ENCODE data around the gene COBL. TPM values are rescaled to one million over a fixed set of nuclear protein-coding genes. Genes with fewer than 3 reads are reported as not detected.

The COBL gene
- total RNA-seq, 2 donors from 2014 or later = 36.5 to 46.6 TPM

GRCh38 chr7:51128545-51129435, 187.8 kb downstream of the COBL start:
- H3K9me3 ChIP-seq = no peaks in the 10 kb centered on the region
- intact Hi-C loops (cut with DNase I) = no loop called here
- 89% methylated on average over 16 of the region's 16 CpGs for WGBS
- DNase-seq (ENCODE audit: low spot score) = no peak
- peaks cover 4% of the 10 kb centered on the region for H3K4me1 ChIP-seq (replicated peaks)
- no peak overlapping the region for H3K27ac ChIP-seq
- H3K4me3 ChIP-seq = no peak overlapping the region
- TF ChIP-seq POLR2A (IDR thresholded peaks at IDR 0.05) = no peak
- no peak for TF ChIP-seq CTCF (IDR thresholded peaks at IDR 0.05)
- no peak for TF ChIP-seq POLR2AphosphoS5 (IDR thresholded peaks at IDR 0.05)
- no peaks in the 10 kb centered on the region for H3K27me3 ChIP-seq (replicated peaks; ENCODE audit: insufficient read depth)
- H3K36me3 ChIP-seq = no peaks in the 10 kb centered on the region

GRCh38 chr7:51127618-51127904, 189.0 kb downstream of the COBL start:
- peaks cover 4% of the 10 kb centered on the region for H3K4me1 ChIP-seq (replicated peaks)
- TF ChIP-seq POLR2AphosphoS5 (IDR thresholded peaks at IDR 0.05) (no peak), CTCF (IDR thresholded peaks at IDR 0.05) (no peak), POLR2A (IDR thresholded peaks at IDR 0.05) (no peak)
- H3K27me3 ChIP-seq (replicated peaks; ENCODE audit: insufficient read depth) = no peaks in the 10 kb centered on the region
- H3K4me3 ChIP-seq = no peak overlapping the region
- intact Hi-C loops (cut with DNase I) = no loop called here
- WGBS = 57% methylated on average over 3 of the region's 3 CpGs
- no peaks in the 10 kb centered on the region for H3K36me3 ChIP-seq
- no peak for DNase-seq (ENCODE audit: low spot score)
- H3K9me3 ChIP-seq = no peaks in the 10 kb centered on the region
- H3K27ac ChIP-seq = no peak overlapping the region

- no peak overlapping the region for H3K4me3 ChIP-seq
- H3K27me3 ChIP-seq (replicated peaks; ENCODE audit: insufficient read depth) = no peaks in the 10 kb centered on the region
- no peaks in the 10 kb centered on the region for H3K9me3 ChIP-seq
- no peaks in the 10 kb centered on the region for H3K36me3 ChIP-seq
- no peak for DNase-seq (ENCODE audit: low spot score)
- intact Hi-C loops (cut with DNase I) = no loop called here
- no peak overlapping the region for H3K27ac ChIP-seq
- 95% methylated on average over 19 of the region's 19 CpGs for WGBS
- no peak for TF ChIP-seq POLR2A (IDR thresholded peaks at IDR 0.05)
- TF ChIP-seq POLR2AphosphoS5 (IDR thresholded peaks at IDR 0.05) = no peak
- TF ChIP-seq CTCF (IDR thresholded peaks at IDR 0.05) = no peak
- peaks cover 4% of the 10 kb centered on the region for H3K4me1 ChIP-seq (replicated peaks)
These were observed 189.6 kb downstream of the COBL start for GRCh38 chr7:51126813-51127617.

- TF ChIP-seq CTCF (IDR thresholded peaks at IDR 0.05) (no peak), POLR2AphosphoS5 (IDR thresholded peaks at IDR 0.05) (no peak), POLR2A (IDR thresholded peaks at IDR 0.05) (no peak)
- no peak for DNase-seq (ENCODE audit: low spot score)
- no peaks in the 10 kb centered on the region for H3K36me3 ChIP-seq
- H3K9me3 ChIP-seq = no peaks in the 10 kb centered on the region
- WGBS = 91% methylated on average over 5 of the region's 5 CpGs
- H3K27me3 ChIP-seq (replicated peaks; ENCODE audit: insufficient read depth) = no peaks in the 10 kb centered on the region
- H3K4me1 ChIP-seq (replicated peaks) = peaks cover 4% of the 10 kb centered on the region
- H3K27ac ChIP-seq = no peak overlapping the region
- intact Hi-C loops (cut with DNase I) = no loop called here
- H3K4me3 ChIP-seq = no peak overlapping the region
These were observed 190.3 kb downstream of the COBL start for GRCh38 chr7:51126324-51126723.

Data from prostate gland (tissue), 2 donors.